GM21390 (cell line): Measurements from ENCODE around the gene TPCN1.

Experiments used
- ATAC-seq: cut with Tn5 transposase; IDR thresholded peaks from one replicate; pipeline ENCODE4 v1.9.1; 2021; ENCODE audit not compliant: unreplicated experiment

Gene TPCN1

DNA sequence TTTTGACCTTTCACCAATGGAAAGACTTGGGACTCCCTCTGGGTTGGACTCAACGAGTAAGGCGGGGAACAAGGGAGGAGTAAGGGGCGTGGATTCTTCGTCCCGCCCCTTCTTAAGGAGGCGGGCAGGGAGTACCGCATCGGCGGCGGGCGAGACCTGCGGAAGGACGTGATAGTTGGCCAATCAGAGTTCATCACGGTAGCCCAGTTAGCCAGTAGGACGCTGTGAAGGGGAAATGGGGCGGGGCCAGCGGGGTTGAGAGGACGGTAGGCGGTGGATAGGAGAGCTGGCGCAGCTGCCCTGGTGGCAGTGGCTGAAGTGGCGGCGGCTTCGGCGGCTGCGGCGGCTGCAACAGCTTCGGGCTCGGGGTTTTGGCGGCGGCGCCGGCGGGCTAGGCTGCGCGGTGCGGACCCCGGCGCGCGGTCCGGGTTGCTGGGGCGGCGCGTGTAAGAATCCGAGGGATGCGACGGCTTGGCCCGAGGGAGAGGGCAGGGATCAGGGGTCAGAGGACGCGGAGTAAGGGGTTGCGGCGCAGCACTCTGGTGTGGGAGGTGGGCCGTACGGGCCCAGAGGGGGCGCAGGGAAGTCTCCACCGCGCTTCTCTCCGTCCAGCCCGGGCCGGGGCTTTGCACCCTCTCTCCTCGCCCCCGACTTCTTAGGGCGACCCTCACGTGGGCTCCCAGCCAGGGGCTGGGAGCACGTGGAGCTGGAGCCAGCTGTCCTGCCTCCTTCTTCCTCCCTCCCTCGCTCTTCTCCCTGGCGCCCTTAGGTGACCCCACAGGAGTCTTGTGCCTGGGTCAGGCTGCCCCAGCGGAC lies at the start of gene TPCN1:
TSS of gene TPCN1 (plus strand) at position 284 of the 816 bp plus-strand sequence. CDS start 5,389 bp downstream, outside the sequence.
- ATAC-seq = peak; percentile 84

DNA sequence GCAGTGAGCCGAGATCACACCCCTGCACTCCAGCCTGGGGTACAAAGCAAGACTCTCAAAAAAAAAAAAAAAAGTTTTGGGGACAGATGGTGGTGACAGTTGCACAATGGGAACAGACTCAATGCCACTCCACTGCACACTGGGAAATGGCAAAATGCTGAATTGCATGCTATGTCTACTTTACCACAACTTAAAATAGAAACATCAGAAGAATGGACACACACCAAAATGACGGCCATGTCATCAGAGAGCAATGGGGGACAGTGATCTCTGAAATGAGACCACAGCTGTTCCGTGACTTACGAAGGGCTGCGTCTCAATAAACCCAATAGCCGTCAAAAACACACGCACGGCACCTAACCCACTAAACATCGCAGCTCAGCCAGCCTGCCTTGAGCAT lies 49.7 kb upstream of the TPCN1 start:
- no peak for ATAC-seq

- no peak for ATAC-seq
These were observed 49.1 kb upstream of the TPCN1 start for GRCh38 chr12:113172185-113172584.

GRCh38 chr12:113173081-113173698 lies 48.1 kb upstream of the TPCN1 start:
- peak; percentile 79 for ATAC-seq

GRCh38 chr12:113174461-113175384 lies 46.5 kb upstream of the TPCN1 start:
- ATAC-seq = no peak

DNA sequence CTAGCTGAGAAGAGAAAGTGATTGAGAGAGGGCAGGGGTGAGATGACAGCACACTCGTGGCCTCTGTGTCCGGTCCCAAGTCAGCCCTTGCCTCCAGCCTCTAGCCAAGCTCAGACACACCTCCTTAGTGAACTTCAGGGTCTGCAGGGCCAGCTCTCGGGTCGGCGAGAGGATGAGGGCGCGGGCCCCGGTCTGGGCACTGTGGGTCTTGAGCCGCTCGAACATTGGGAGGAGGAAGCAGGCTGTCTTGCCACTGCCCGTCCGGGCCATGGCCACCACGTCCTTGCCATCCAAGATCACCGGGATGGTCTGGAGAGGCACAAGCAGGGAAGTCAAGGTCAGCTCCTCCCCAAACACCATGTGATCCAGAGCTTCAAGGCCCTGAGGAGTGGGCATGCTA lies 42.2 kb upstream of the TPCN1 start:
- ATAC-seq = no peak

DNA sequence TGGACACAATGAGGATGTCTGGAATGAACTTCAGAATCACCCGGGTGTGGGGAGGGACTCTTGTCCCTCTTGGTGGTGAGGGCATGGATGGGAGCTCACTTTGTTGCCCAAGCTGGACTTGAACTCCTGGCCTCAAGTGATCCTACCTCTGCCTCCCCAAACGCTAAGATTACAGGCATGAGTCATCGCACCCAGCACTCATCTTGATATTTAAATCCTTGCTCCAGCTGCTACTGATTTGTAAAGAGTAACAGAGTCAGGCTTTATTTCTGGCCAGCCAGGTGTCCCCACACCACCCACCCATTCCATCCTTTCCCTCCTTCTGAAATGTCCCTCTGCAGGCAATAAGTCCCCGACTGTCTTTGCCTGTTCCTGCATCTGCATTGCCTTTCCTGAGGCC lies 40.9 kb upstream of the TPCN1 start:
- ATAC-seq = no peak

- ATAC-seq = no peak
These were observed 39.3 kb upstream of the TPCN1 start for GRCh38 chr12:113181975-113182374.

- no peak for ATAC-seq
These were observed 38.2 kb upstream of the TPCN1 start for GRCh38 chr12:113183030-113183589.

- peak; percentile 55 for ATAC-seq
These were observed 37.0 kb upstream of the TPCN1 start for GRCh38 chr12:113184098-113184899.

DNA sequence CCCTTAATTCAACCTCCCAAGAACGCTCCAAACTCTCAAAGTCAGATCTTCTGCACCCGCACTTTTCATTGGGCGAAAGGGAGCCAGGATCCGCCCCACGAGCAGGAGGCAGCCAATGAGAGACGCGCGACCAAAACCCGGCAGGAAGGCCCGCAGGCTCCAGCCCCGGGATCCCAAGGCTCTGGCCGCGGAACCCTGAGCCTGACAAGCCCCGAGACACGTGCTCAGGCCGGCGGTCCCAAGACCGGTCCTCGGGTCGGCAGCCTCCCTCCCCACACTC lies 36.4 kb upstream of the TPCN1 start:
- ATAC-seq = peak; percentile 85

DNA sequence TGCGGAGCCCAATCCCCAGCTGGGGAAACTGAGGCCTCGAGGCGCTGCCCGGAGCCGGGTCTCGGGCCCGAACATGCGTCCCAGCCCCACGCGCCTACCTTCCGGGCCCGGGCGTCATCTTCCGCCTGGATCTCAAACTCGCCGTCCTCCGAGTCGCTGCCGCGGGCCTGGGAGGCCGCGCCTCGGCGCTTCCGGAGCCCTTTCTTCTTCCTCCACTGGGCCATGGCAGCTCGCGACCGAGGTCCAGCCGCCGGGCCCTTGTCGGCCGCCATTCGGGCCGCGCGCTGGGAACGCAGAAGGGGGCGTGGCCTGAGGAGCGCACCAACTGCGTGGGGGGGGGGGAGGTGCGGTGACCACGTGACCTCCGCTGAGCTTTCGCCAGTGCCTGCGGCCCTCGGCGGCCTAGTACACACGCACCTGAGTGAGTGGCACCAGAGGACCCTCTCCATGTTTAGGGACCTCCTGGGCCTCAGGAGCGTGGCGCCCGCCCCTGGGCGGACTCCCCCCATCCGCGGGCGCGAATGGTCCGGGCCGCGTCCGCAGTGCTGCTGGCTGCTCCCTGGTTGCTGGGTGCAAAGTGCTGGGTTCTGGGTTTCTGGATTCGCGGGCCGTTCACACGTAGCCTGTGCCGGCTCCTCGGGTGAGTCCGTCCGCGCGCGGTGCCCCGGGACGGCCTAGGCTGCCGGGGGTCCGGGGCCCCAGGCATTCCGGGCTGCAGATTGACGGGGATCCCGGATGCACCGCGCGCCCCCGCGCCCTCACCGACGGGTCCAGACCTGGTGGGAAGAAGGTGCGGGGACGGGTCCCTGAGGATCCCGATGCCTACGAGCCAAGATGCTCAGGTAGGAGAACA lies 35.9 kb upstream of the TPCN1 start, which contains the start of the genes DDX54 and RITA1:
TSS of gene DDX54 (minus strand) at position 299 of the 853 bp plus-strand sequence. CDS start at position 272, 27 bp downstream.
TSS of gene RITA1 (plus strand) at position 542 of the 853 bp plus-strand sequence. CDS start 1,026 bp downstream, outside the sequence.
- peak; percentile 44 for ATAC-seq

- ATAC-seq = no peak
These were observed 35.3 kb upstream of the TPCN1 start for GRCh38 chr12:113186033-113186365.

- ATAC-seq = no peak
These were observed 34.5 kb upstream of the TPCN1 start for GRCh38 chr12:113186666-113187325.

DNA sequence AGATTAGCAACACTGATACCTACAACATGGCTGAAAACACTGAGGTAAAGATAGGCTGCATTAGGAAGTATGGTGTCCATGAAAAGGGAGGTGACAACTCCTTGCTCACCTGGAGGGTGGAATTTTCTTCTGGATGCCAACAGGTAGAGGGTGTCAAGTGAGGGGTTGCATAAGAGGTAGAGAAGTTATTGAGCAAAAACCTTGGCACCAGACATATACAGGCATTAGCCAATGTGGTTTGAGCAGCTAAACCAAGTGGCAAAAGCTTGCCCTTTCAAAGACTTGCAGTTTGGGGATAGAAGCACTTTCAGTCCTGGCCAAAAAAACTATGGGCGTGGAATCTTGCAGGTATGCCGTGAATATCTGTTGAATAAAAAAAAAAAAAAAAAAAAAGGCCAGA lies 31.9 kb upstream of the TPCN1 start:
- no peak for ATAC-seq

GRCh38 chr12:113190761-113191160 lies 30.5 kb upstream of the TPCN1 start:
- no peak for ATAC-seq

DNA sequence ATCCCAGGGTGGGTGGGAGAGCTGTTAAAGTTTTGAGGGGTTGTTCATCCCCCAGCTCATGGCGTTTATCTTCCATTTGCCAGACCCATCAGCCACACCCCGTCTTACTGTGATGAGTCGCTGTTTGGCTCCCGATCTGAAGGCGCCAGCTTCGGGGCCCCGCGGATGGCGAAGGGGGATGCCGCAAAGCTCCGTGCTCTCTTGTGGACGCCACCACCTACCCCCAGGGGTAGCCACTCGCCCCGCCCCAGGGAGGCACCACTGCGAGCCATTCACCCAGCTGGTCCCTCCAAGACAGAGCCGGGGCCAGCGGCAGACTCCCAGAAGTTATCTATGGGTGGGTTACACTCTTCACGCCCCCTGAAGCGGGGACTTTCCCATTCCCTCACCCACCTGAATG lies 30.0 kb upstream of the TPCN1 start:
- no peak for ATAC-seq

DNA sequence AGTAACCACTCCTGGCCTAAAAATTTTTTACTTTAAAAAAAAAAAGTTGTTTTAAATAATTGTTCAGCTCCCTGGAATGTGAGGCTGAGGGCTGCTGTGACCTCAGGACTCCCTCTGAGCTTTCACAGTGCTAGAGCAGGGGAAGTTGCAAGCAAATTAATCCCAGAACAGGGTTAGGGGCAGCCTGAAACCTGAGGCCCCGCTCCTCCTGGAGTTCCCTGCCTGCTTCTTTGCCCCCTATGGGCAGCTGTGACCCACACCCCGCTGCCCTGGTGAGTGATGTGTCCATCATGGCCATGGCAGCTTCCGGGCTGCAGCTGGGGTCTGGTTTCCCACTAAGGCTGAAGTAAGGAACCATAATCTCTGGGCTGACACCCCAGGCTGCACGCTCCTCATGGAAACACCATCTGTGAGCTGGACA lies 26.3 kb upstream of the TPCN1 start:
- ATAC-seq = no peak

GRCh38 chr12:113195598-113195997 lies 25.7 kb upstream of the TPCN1 start:
- ATAC-seq = no peak
